BJ (cell line): ENCODE data around the gene GPR32. TPM values are rescaled to one million over a fixed set of nuclear protein-coding genes. Genes with fewer than 3 reads are reported as not detected.
"Not testable (repeated sequence)": the region's sequence is repeated elsewhere in the genome, so short reads cannot be mapped to it uniquely, and the experiment has no call there.

Source experiments
- CTCF ChIA-PET: fragments of 350-600 bp; formaldehyde crosslinking; extraction: SDS; loops from one replicate; lab custom pipeline; 2021; ENCODE audit warnings: antibody characterized with exemption, inconsistent platforms; lab: Yijun Ruan, JAX
- POLR2A ChIA-PET: fragments of 300-600 bp; sonication (Branson Sonifier 250); formaldehyde crosslinking; extraction: SDS; loops from one replicate; lab custom pipeline; 2021; ENCODE audit warnings: antibody characterized with exemption; lab: Charles Lee
- DNase-seq: peaks from one replicate; pipeline ENCODE4 v3.0.0-alpha.2; 2011; ENCODE audit warnings: low read depth
- H3K27me3 ChIP-seq: 2 replicates; pipeline ENCODE4 v1.6.0; 2011; ENCODE audit warnings: low read length; ENCODE audit not compliant: control insufficient read depth, insufficient read depth
- H3K36me3 ChIP-seq: 2 replicates; pipeline ENCODE4 v1.5.1; 2011; ENCODE audit warnings: low read length; ENCODE audit not compliant: control insufficient read depth, insufficient read depth
- H3K4me3 ChIP-seq: 2 replicates; pipeline ENCODE4 v1.5.1; 2011; ENCODE audit warnings: low read depth, mild to moderate bottlenecking, control low read depth, low read length
- polyA plus RNA-seq: library from polyadenylated mRNA; depleted of rRNA; stranded (reverse); fragments of >200 nt; gene quantifications from 2 replicates; pipeline ENCODE4 v1.2.3, GENCODE V29; 2011
- TF ChIP-seq, protein P1 (sequence below): IDR thresholded peaks from 2 replicates; pipeline ENCODE4 v1.5.1; 2011; ENCODE audit warnings: low read depth, mild to moderate bottlenecking, control low read depth, inconsistent platforms, low read length, moderate library complexity; ENCODE audit not compliant: insufficient read depth

The GPR32 gene
- polyA plus RNA-seq, 1 experiment = not detected

DNA sequence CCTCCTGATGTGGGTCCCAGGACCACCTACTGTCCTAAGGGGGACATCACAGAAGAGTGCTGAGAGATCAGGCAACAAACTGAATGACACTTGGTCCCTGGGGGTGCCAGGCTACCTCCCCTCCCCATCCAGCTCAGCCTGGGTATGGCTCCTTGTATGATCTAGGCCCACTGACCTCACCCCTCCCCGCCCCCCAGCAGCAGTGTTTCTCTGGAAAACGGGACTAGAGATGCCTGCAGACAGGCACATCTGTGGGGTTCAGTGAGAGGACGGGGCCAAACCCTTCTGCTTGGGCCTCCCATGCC, 29.2 kb downstream of the GPR32 start:
- DNase-seq = no peak
- CTCF ChIA-PET = no interaction called here
- TF ChIP-seq, protein P1, sequence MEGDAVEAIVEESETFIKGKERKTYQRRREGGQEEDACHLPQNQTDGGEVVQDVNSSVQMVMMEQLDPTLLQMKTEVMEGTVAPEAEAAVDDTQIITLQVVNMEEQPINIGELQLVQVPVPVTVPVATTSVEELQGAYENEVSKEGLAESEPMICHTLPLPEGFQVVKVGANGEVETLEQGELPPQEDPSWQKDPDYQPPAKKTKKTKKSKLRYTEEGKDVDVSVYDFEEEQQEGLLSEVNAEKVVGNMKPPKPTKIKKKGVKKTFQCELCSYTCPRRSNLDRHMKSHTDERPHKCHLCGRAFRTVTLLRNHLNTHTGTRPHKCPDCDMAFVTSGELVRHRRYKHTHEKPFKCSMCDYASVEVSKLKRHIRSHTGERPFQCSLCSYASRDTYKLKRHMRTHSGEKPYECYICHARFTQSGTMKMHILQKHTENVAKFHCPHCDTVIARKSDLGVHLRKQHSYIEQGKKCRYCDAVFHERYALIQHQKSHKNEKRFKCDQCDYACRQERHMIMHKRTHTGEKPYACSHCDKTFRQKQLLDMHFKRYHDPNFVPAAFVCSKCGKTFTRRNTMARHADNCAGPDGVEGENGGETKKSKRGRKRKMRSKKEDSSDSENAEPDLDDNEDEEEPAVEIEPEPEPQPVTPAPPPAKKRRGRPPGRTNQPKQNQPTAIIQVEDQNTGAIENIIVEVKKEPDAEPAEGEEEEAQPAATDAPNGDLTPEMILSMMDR = no peak
- POLR2A ChIA-PET = no interaction called here
- no peaks in the 10 kb centered on the region for H3K27me3 ChIP-seq
- peaks cover 22% of the 10 kb centered on the region for H3K36me3 ChIP-seq
- H3K4me3 ChIP-seq = no peak overlapping the region

- ChIA-PET CTCF (interaction anchor here (1.4 kb wide), 1 partner anchor 121 kb away, joined by 4 read pairs; no protein-coding TSS in a partner anchor), POLR2A (no interaction called here)
- Histone ChIP-seq H3K27me3 (no peaks in the 10 kb centered on the region), H3K4me3 (no peak overlapping the region), H3K36me3 (peaks cover 22% of the 10 kb centered on the region)
- DNase-seq = no peak
- TF ChIP-seq, protein P1 = no peak
Observed at GRCh38 chr19:50801107-50801506, 30.8 kb downstream of the GPR32 start.

DNA sequence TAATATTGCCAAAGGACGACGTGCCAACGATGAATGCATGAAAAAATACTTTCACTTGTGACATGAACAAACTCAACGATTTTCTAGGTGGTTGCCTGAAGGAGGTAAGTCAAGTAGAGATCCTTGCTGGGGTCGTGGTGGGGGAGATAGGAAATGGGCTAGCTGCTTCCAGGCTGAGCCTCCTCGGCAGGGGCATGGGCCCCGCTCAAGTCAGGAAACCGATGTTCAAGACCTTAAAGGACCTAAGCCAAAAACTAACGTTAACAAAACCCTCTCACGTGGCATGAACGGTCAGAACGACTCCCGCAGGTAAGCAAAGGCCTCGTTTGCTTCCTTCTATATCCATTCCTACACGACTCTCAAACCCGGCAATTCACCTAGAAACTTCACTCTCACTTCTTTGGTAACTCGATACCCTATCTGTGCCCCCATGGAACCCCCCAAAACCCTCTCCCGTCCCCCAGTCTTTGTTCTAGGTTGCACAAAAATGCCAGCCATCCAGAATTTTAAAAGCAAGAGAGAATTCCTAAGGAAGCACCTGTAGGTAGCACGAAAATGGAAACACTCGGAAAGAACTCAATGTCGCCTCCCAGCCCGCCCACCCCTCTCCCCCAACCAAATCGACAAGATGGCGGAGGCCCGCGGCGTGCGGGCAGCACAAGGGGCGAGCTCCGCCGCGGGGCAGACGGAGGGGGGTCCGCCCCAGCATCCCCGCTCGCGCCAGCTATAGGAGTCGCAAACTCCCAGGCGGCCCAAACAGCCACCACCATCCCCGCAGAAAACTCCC, 33.6 kb downstream of the GPR32 start:
- H3K36me3 ChIP-seq = peaks cover 10% of the 10 kb centered on the region
- H3K27me3 ChIP-seq = no peaks in the 10 kb centered on the region
- no peak for DNase-seq
- TF ChIP-seq, protein P1 = no peak
- H3K4me3 ChIP-seq = peak overlapping the region; percentile 98
- POLR2A ChIA-PET = interaction anchor here (1.0 kb wide), 1 partner anchor 12 kb away, joined by 3 read pairs; no protein-coding TSS in a partner anchor
- CTCF ChIA-PET = interaction anchor here (1.5 kb wide), 1 partner anchor 134 kb away, joined by 6 read pairs; no protein-coding TSS in a partner anchor

DNA sequence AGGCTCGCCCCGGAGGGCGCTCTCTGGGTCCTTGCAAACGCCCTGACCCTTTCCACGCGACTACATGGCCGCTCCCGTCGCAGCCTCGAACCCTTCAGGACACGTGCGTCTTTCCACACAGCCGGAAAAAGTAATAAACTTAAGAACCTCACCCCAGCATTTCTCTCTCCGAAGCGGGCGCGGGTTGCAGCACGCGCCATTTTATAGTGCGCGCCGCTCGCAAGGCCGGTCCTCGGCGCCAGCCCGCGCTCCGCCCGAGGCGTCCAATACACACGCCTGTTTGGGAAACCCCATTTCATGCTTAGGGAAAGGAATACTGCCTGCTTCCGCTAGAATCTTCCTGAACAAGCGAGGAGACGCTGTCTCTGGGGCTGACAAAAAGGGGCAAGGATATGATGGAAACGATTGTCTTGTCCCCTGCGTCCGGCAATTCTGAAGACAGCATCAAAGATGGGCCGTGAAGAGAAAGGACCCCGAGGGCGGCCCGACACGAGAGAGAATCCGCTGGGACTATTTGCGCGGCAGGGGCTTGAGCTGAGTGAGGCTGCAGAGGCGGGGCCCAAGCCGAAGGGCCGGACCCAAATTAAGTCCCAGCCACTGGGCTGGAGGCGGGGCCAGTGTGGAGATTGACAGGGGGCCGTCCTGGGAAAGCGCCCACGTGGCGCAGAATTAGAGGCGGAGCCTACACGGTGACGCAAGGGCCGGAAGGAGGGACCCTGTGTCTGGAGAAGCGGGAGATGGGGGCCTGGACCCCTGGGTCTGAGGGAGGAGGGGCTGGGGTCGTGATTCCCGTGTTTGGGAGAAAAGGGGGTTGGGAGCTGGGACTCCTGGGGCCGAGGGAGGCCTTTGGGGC, 34.4 kb downstream of the GPR32 start:
- TF ChIP-seq, protein P1 = 0 out of 2 replicates have a peak, but pooled peaks have one; percentile 2
- ChIA-PET CTCF (interaction anchor here (1.0 kb wide), 1 partner anchor 117 kb away, joined by 3 read pairs; no protein-coding TSS in a partner anchor), POLR2A (interaction anchor here (0.6 to 1.0 kb wide), 3 partner anchors 12 to 899 kb away, joined by 3 to 4 read pairs (median 3); no protein-coding TSS in a partner anchor)
- DNase-seq = peak; percentile 84
- no peaks in the 10 kb centered on the region for H3K27me3 ChIP-seq
- peak overlapping the region; percentile 98 for H3K4me3 ChIP-seq
- H3K36me3 ChIP-seq = peaks cover 6% of the 10 kb centered on the region

- CTCF ChIA-PET = no interaction called here
- no peaks in the 10 kb centered on the region for H3K27me3 ChIP-seq
- no peak overlapping the region for H3K4me3 ChIP-seq
- DNase-seq = no peak
- H3K36me3 ChIP-seq = no peaks in the 10 kb centered on the region
- TF ChIP-seq, protein P1 = no peak
- POLR2A ChIA-PET = no interaction called here
Observed at GRCh38 chr19:50808856-50809255, 38.6 kb downstream of the GPR32 start.

- CTCF ChIA-PET = not testable (repeated sequence)
Observed at GRCh38 chr19:50811622-50812238, 41.5 kb downstream of the GPR32 start.

More at GRCh38 chr19:50811622-50812238, 41.5 kb downstream of the GPR32 start:
- H3K4me3 ChIP-seq, POLR2A ChIA-PET, H3K27me3 ChIP-seq, DNase-seq, H3K36me3 ChIP-seq: not testable (repeated sequence)
